ENCODE results near the gene SLFN5.

- TF ChIP-seq CTCF (IDR thresholded peaks at IDR 0.05) (no peak), EZH2 (IDR thresholded peaks at IDR 0.05; ENCODE audit: borderline replicate concordance, insufficient read depth, low read depth, low read length, poor library complexity, severe bottlenecking) (no peak)
Measured at GRCh38 chr17:35229638-35230037, 13.2 kb upstream of the SLFN5 start.
